Psoas muscle (tissue), 8 donors: Measurements from ENCODE around the gene RASSF9. TPM values are rescaled to one million over a fixed set of nuclear protein-coding genes. Genes with fewer than 3 reads are reported as not detected.
A peak's percentile ranks its signal among the peaks of the same experiment; 100 is the strongest.

Experiments used
- ATAC-seq, 4 donors: fragments of 200-7000 bp; cut with Tn5 transposase; one replicate each; pipeline ENCODE4 v1.9.1; 2020; ENCODE audit warnings: moderate library complexity in 3 of 4, mild to moderate bottlenecking in 2 of 4
- DNase-seq, 2 donors: peaks; one replicate each; pipeline ENCODE4 v3.0.0-alpha.2; 2020
- H3K27ac ChIP-seq: fragments of 200-600 bp; one replicate; pipeline ENCODE4 v1.8.0; 2022
- H3K27me3 ChIP-seq, 3 donors: fragments of 200-600 bp in 1 of 3; one replicate each; pipeline versions ENCODE4 v1.6.1 to v1.8.0; 2013 to 2022; ENCODE audit warnings: low read length in 2 of 3, mild to moderate bottlenecking in 2 of 3, moderate library complexity in 1 of 3; ENCODE audit not compliant: insufficient read depth in 3 of 3
- H3K36me3 ChIP-seq, 2 donors: fragments of 200-600 bp in 1 of 2; one replicate each; pipeline versions ENCODE4 v1.6.1 to v1.8.0; 2013 to 2022; ENCODE audit warnings: low read depth in 1 of 2, mild to moderate bottlenecking in 1 of 2, moderate library complexity in 1 of 2; ENCODE audit not compliant: insufficient read depth in 1 of 2
- H3K4me1 ChIP-seq: fragments of 200-600 bp; one replicate; pipeline ENCODE4 v1.8.0; 2022
- H3K4me3 ChIP-seq: fragments of 200-600 bp; one replicate; pipeline ENCODE4 v1.8.0; 2022; ENCODE audit warnings: mild to moderate bottlenecking
- H3K9me3 ChIP-seq: fragments of 200-600 bp; one replicate; pipeline ENCODE4 v1.8.0; 2022
- WGBS, 3 donors: extraction: QIAGEN DNeasy Blood & Tissue Kit; methylation state at CpG; one replicate each; pipeline versions ENCODE4 v1.1.6 to v1.1.7; 2013; 5-methylcytosine and 5-hydroxymethylcytosine counted together
- intact Hi-C, 2 donors: fragments of 100-400 bp; cut with DNase I; formaldehyde crosslinking; loops; one replicate each; pipeline versions ENCODE4 v1.11.0 to v1.14.2; 2022
- polyA plus RNA-seq, 3 donors: library from polyadenylated mRNA; stranded (reverse); fragments of 200-250 nt; gene quantifications; one replicate each; pipeline ENCODE4 v1.2.3, GENCODE V29; 2013
- total RNA-seq, 4 donors: library from RNA; stranded (reverse); fragmentation: NEBNext Ultra II Directional in 2 of 4; extraction: Animal tissue kit (Norgen Biotek cat#: 25700) in 2 of 4; gene quantifications; one replicate each; pipeline versions ENCODE4 v1.2.1 to v1.2.4, GENCODE V29; 2021 to 2023
- TF ChIP-seq, protein P1 (sequence below): fragments of 200-600 bp; IDR thresholded peaks from one replicate; pipeline ENCODE4 v1.8.0; 2022; ENCODE audit warnings: antibody characterized with exemption
- donor health status: healthy with polysubstance abuse.
- donor health status: DM: no; HTN: no; CAD: no; lungs with moderate emphysema.
- donor health status: Bipolar disorder and iron deficiency.
- donor health status: healthy.
- donor health status: DM: yes; HTN: yes; CAD: no.
- donor health status: DM: no; HTN: no; CAD: no.
- donor health status: DM: no; HTN: no; CAD: no.
- donor health status: DM: yes; HTN: yes; CAD: no.

RASSF9 gene
- total and polyA plus RNA-seq, 7 donors, result 0.34 to 4.1 (median 1.5) TPM

- Histone ChIP-seq H3K9me3 (no peaks in the 10 kb centered on the region), H3K4me3 (no peak overlapping the region), H3K27ac (no peak overlapping the region), H3K36me3 (no peaks in the 10 kb centered on the region), H3K27me3 (no peaks in the 10 kb centered on the region), H3K4me1 (no peaks in the 10 kb centered on the region)
- ATAC-seq (no peak), DNase-seq (no peak)
- intact Hi-C loops, result no loop called here
- TF ChIP-seq, protein P1, sequence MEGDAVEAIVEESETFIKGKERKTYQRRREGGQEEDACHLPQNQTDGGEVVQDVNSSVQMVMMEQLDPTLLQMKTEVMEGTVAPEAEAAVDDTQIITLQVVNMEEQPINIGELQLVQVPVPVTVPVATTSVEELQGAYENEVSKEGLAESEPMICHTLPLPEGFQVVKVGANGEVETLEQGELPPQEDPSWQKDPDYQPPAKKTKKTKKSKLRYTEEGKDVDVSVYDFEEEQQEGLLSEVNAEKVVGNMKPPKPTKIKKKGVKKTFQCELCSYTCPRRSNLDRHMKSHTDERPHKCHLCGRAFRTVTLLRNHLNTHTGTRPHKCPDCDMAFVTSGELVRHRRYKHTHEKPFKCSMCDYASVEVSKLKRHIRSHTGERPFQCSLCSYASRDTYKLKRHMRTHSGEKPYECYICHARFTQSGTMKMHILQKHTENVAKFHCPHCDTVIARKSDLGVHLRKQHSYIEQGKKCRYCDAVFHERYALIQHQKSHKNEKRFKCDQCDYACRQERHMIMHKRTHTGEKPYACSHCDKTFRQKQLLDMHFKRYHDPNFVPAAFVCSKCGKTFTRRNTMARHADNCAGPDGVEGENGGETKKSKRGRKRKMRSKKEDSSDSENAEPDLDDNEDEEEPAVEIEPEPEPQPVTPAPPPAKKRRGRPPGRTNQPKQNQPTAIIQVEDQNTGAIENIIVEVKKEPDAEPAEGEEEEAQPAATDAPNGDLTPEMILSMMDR, result no peak
- 75 to 85% (median 84%) methylated on average over 6 of the region's 6 CpGs for WGBS, 3 donors
Measured at GRCh38 chr12:85855305-85855704, 19.1 kb upstream of the RASSF9 start.

DNA sequence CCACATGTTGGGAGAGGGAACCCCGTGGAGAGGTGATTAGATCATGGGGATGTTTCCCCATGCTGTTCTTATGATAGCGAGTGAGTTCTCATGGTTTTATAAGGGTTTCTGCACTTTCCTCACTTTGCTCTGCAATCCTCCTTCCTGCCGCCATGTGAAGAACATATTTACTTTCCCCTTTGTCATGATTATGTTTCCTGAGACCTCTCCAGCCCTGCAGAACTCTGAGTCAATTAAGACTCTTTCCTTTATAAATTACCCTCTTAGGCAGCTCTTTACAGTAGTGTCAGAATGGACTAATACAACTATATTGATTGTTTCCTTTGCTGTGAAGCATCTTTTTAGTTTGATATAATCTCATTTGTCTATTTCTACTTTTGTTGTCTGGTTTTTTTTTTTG is 13.1 kb upstream of the RASSF9 start:
- TF ChIP-seq, protein P1, result no peak
- WGBS, 3 donors, result 59 to 72% (median 63%) methylated on average over 3 of the region's 3 CpGs
- H3K36me3 ChIP-seq, result no peaks in the 10 kb centered on the region
- no peak for DNase-seq
- H3K9me3 ChIP-seq, result no peaks in the 10 kb centered on the region
- no peak overlapping the region for H3K4me3 ChIP-seq
- H3K4me1 ChIP-seq, result no peaks in the 10 kb centered on the region
- no peak overlapping the region for H3K27ac ChIP-seq
- ATAC-seq, result no peak
- H3K27me3 ChIP-seq, result no peaks in the 10 kb centered on the region
- intact Hi-C loops, result no loop called here

DNA sequence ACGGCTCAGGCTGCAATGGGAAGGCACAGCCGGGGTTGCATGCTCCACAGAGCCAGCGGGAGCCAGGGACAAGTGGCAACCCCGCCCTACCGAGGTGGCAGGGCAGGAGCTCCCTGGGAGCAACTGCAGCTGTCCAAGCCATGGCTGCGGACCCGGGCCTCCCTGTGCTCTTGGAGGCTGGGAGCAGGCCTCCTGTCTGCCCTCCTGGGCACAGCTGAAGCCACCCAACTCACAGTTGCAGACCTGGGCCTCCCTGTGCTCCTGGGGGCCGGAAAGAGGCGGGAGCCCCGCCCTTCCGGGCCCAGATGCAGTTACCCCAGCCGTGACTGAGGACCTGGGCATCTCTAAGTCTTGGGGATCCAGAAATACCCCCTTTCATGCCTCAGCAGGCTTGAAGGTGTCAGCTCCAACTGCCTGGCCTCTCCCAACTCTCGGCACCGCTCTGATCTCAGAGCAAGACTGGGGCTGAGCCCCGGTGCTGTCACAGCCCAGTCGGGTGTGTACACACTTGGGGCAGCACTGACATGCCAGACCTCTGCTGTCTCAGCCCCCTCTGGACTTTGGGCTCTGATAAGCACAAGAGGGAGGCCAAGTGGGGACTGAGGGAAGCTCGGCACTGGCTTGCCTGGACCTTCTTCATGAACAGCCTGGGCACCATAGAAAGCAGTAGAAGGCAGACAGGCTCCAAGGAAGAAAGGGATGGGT is 7.5 kb upstream of the RASSF9 start:
- intact Hi-C loops, result no loop called here
- ATAC-seq, result no peak
- Histone ChIP-seq H3K27me3 (no peaks in the 10 kb centered on the region), H3K4me3 (no peak overlapping the region), H3K4me1 (no peaks in the 10 kb centered on the region), H3K36me3 (no peaks in the 10 kb centered on the region), H3K9me3 (no peaks in the 10 kb centered on the region), H3K27ac (no peak overlapping the region)
- 85 to 86% (median 86%) methylated on average over 17 of the region's 17 CpGs for WGBS, 3 donors
- no peak for DNase-seq
- TF ChIP-seq, protein P1, result no peak

GRCh38 chr12:85835426-85836196 is 598 bp downstream of the RASSF9 start:
- H3K4me1 ChIP-seq, result peaks cover 5% of the 10 kb centered on the region
- H3K27ac ChIP-seq, result peak overlapping the region; percentile 31
- H3K27me3 ChIP-seq, result no peaks in the 10 kb centered on the region
- DNase-seq (no peak), ATAC-seq (peak in 3 of 4 donors; percentile 51 to 68 (median 61))
- TF ChIP-seq, protein P1, result no peak
- H3K4me3 ChIP-seq, result peak overlapping the region; percentile 64
- H3K36me3 ChIP-seq, result no peaks in the 10 kb centered on the region
- no peaks in the 10 kb centered on the region for H3K9me3 ChIP-seq
- intact Hi-C loops, result no loop called here
- WGBS, 3 donors, result 13 to 18% (median 13%) methylated on average over 4 of the region's 4 CpGs
